ENCODE results near the gene TTYH2.

The TTYH2 gene

DNA sequence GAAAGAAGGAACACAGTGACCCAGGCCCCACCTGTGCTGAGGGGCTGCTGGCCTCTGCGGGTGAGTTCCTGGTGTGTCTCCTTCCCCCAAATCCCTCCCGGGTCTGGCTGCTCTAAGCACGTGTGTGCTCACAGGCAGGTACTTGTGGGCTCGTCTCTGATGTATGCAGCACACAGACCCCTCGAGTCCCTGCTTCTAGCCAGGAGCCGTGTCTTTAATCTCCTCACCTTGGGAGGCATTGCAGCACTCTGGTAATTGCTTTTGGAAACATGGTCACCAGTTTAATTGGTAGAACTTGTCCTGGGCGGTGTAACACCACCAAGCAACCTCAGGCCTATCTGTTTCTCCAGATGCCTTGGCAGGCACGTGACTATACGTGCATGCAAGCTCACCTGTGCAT is 18.7 kb upstream of the TTYH2 start:
- no peak for DNase-seq

- DNase-seq = peak; percentile 77
These were observed 16.6 kb upstream of the TTYH2 start for GRCh38 chr17:74196541-74197317.

DNA sequence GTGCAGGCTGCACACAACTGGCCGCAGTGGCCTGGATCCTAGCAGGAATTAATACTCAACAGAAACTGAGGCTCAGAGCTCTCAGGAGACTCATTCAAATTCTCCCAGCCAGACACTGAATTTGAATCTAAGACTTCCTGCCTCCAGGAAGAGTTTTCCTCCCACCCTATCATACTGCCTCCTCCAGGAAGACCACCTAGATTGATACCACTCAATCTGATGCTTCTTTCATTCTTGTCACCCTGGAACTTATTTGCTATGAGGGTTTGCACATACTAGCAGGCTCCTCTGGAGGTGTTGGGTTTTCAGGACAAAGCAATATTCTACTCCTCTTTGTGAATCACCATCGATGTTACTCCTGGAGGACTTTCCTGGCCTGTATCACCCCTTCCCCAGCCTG is 15.6 kb upstream of the TTYH2 start:
- no peak for DNase-seq

DNA sequence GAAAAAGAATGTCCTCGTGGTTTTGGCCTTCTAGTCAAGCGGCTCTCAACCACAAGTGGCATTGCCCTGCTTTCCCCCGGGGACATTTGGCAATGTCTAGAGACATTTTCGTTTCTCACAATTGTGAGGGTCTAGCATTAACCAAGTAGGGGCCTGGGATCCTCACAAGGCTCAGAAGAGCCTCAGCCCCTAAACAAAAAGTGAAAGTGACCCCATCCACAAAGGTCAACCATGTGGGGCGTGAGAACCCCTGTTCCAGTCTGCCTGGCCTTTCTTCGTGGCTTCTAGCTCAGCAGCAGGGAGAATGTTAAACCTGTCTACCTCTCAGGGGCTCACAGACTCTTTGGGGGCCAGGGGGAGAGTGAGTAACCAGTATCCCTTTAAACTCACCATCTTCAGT is 14.7 kb upstream of the TTYH2 start:
- no peak for DNase-seq

GRCh38 chr17:74199306-74200092 is 13.9 kb upstream of the TTYH2 start:
- peak; percentile 88 for DNase-seq

DNA sequence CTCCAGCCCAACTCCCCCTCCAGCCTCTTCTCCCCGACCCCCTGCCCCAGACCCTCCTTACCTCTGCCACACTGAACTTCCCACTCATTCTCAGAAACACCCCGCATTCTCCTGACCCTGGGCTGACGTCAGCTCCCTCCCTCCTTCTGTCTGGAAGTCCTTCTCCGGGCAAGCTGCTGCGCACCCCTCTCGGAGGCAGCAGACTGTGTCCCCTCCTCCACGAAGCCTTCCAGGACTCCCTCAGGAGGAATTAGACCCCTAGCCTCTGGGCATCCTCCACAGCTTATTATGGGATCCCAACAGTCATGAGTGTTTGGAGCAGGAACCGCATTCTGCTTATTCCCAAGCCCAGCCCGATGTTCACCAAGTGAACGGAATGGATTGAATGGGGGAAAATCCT is 13.3 kb upstream of the TTYH2 start:
- no peak for DNase-seq

- DNase-seq = no peak
These were observed 12.1 kb upstream of the TTYH2 start for GRCh38 chr17:74201250-74201649.

GRCh38 chr17:74201948-74202347 is 11.4 kb upstream of the TTYH2 start:
- DNase-seq = no peak

- no peak for DNase-seq
These were observed 10.4 kb upstream of the TTYH2 start for GRCh38 chr17:74202938-74203337.

- peak; percentile 100 for DNase-seq
These were observed 9.7 kb upstream of the TTYH2 start, which contains the start of gene RPL38 for GRCh38 chr17:74203439-74204240. Gene RPL38 (plus strand): TSS chr17:74203678. CDS start chr17:74203956, 278 bp downstream.

- DNase-seq = no peak
These were observed 8.9 kb upstream of the TTYH2 start for GRCh38 chr17:74204474-74204873.

DNA sequence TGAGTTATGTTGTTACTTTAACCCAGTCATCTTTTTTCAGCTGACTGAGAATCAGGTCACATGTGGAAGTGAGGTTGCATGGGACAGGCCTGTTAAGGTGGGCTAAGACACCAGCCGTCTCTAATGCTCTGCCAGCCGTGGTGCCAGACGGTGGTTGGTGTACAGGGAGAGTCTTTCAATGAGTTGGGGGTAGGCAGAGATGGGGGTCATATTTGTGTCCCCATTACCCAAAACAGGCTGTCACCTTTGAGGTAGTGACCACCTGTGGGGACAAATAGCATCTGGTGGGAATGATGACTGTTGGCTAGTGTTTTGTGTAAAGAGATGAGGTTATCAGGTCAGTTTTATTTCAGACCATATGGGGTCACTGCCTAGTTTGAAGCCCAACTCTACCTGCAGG is 8.1 kb upstream of the TTYH2 start:
- no peak for DNase-seq

GRCh38 chr17:74206332-74206818 is 7.0 kb upstream of the TTYH2 start:
- no peak for DNase-seq

- DNase-seq = peak; percentile 83
These were observed 2.9 kb upstream of the TTYH2 start for GRCh38 chr17:74210191-74211140.

GRCh38 chr17:74211141-74211911 is 2.0 kb upstream of the TTYH2 start:
- DNase-seq = no peak

GRCh38 chr17:74211912-74212208 is 1.5 kb upstream of the TTYH2 start:
- DNase-seq = peak; percentile 37

GRCh38 chr17:74212209-74212912 is 1.0 kb upstream of the TTYH2 start:
- DNase-seq = peak; percentile 30

GRCh38 chr17:74213861-74214391 is 555 bp downstream of the TTYH2 start:
- peak; percentile 60 for DNase-seq

GRCh38 chr17:74214484-74215341 is 1.3 kb downstream of the TTYH2 start:
- peak; percentile 54 for DNase-seq

All from eye (tissue), 1 donor.